ENCODE results near the gene RPTOR. TPM values are rescaled to one million over a fixed set of nuclear protein-coding genes. Genes with fewer than 3 reads are reported as not detected.

The RPTOR gene
- total RNA-seq, 3 donors from 2014 or later: 21.4 to 27.5 (median 23.6) TPM

DNA sequence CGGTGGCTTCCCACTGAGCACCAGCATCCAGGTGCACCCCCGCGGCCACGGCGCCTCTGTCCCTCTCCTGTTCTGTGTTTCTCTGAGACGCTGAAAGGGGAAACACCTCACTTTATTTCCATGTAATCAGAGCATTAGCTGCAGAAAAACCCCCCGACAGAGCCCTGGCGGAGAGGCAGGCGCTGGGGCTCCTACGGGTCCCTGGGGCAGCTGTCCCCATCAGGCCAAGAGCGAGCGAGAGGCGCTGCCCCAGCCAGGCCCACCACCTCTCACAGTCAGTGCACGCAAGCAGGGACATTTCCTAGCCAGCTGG lies 419.9 kb downstream of the RPTOR start:
- intact Hi-C loops (cut with DNase I; ENCODE audit: low total_unique reads): loop anchor here (10.0 kb wide), 1 partner anchor 550 kb away; the partner anchor contains the start of gene ENDOV
- peaks cover 0 to 8% of the 10 kb centered on the region in 2 donors for H3K27me3 ChIP-seq
- no peaks in the 10 kb centered on the region for H3K36me3 ChIP-seq
- H3K4me3 ChIP-seq: no peak overlapping the region
- H3K9me3 ChIP-seq: no peaks in the 10 kb centered on the region
- H3K4me1 ChIP-seq: peaks cover 5 to 11% of the 10 kb centered on the region in 2 donors
- no peak overlapping the region for H3K27ac ChIP-seq
- no peak for DNase-seq (ENCODE audit: low spot score in 2 of 2)
- TF ChIP-seq POLR2A (IDR thresholded peaks at IDR 0.05) (no peak), POLR2AphosphoS5 (IDR thresholded peaks at IDR 0.05) (no peak)
- TF ChIP-seq, protein P1, sequence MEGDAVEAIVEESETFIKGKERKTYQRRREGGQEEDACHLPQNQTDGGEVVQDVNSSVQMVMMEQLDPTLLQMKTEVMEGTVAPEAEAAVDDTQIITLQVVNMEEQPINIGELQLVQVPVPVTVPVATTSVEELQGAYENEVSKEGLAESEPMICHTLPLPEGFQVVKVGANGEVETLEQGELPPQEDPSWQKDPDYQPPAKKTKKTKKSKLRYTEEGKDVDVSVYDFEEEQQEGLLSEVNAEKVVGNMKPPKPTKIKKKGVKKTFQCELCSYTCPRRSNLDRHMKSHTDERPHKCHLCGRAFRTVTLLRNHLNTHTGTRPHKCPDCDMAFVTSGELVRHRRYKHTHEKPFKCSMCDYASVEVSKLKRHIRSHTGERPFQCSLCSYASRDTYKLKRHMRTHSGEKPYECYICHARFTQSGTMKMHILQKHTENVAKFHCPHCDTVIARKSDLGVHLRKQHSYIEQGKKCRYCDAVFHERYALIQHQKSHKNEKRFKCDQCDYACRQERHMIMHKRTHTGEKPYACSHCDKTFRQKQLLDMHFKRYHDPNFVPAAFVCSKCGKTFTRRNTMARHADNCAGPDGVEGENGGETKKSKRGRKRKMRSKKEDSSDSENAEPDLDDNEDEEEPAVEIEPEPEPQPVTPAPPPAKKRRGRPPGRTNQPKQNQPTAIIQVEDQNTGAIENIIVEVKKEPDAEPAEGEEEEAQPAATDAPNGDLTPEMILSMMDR (IDR thresholded peaks at IDR 0.05): no peak

DNA sequence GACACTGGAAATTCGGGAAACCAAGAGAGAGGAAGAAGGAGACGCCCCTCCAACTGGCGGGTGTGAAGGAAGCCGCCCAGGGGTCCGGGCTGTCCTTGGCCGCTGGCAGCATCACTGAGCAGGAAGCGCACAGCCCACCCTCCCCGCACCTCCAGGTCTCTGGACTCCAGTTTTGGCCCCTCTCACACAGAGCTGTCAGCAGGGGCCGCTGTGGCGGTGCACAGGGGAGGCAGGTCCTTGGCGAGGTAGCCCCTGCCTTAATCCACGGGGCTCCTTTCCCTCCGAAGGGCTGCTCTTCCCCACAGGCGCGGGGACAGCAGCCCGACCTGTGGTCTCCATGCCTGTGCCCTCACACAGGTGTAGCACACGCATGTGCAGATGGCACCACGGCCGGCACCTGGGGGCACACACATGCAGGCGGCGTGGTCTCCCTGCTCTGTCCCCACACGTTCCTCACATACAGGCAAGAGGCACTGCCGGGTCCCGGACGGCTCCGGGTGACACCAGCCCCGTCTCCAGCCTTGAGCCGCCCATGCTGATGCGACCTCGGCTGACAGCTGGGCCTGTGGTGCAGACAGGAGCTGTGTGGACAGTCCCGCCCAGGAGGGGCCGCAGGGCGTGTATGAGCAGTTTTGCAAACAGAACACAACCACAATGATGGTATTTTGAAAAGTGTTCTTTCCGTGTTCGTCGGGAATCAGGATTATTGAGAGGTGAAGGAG lies 420.4 kb downstream of the RPTOR start:
- Histone ChIP-seq H3K36me3 (no peaks in the 10 kb centered on the region), H3K27ac (no peak overlapping the region), H3K9me3 (no peaks in the 10 kb centered on the region), H3K27me3 (peaks cover 0 to 13% of the 10 kb centered on the region in 2 donors), H3K4me1 (peaks cover under 1 to 5% of the 10 kb centered on the region in 2 donors), H3K4me3 (no peak overlapping the region)
- intact Hi-C loops (cut with DNase I; ENCODE audit: low total_unique reads): loop anchor here (10.0 kb wide), 1 partner anchor 550 kb away; the partner anchor contains the start of gene ENDOV
- no peak for DNase-seq (ENCODE audit: low spot score in 2 of 2)
- TF ChIP-seq POLR2A (IDR thresholded peaks at IDR 0.05) (no peak), POLR2AphosphoS5 (IDR thresholded peaks at IDR 0.05) (no peak)
- TF ChIP-seq, protein P1 (IDR thresholded peaks at IDR 0.05): no peak

DNA sequence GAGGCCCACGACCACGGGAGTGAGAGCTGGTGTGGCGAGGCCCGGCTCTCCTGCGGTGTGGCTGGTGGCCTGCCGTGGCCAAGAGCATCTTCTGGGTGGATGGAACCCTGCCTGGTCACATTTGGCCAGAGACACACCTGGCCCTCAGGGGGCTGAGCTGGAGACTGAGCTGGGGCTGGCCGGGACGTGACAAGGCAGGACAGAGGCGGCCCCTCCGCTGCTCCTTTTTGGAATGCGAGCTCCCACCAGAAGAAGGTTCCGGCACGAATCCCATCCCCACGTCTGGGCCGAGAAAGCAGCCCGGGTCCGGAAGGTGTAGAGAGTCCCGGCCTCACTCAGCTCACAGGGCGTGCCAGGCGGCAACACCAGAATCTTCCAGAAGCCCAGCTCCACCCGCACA lies 421.0 kb downstream of the RPTOR start:
- Histone ChIP-seq H3K9me3 (no peaks in the 10 kb centered on the region), H3K36me3 (no peaks in the 10 kb centered on the region), H3K27ac (no peak overlapping the region), H3K4me3 (no peak overlapping the region), H3K27me3 (peaks cover 0 to 19% of the 10 kb centered on the region in 2 donors), H3K4me1 (peaks cover 0 to 3% of the 10 kb centered on the region in 2 donors)
- TF ChIP-seq POLR2A (IDR thresholded peaks at IDR 0.05) (no peak), POLR2AphosphoS5 (IDR thresholded peaks at IDR 0.05) (no peak)
- TF ChIP-seq, protein P1 (IDR thresholded peaks at IDR 0.05): no peak
- intact Hi-C loops (cut with DNase I; ENCODE audit: low total_unique reads): loop anchor here (10.0 kb wide), 1 partner anchor 551 kb away; the partner anchor contains the start of gene ENDOV
- no peak for DNase-seq (ENCODE audit: low spot score in 2 of 2)

DNA sequence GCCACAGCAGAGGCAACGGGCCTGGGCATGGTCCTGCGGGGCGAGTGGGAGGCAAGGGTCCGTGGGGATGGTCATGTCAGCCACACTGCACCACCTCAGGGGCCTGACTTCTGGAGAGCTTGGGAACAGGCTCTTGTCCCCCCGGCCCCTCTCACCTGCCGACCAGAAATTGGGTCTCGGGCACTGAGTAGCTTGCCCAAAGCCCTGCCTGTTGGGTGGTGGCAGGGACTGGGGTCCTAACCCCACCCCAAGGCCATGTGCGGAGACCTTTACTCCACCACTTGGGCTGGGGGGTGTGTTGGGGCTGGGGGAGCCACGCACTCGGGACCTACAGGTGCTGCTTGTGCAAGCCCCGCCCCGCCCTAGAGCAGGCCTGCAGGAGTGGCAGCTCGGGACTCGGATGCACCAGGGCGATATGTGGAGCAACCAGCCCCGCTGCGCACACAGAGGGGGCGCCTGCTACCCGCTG lies 422.8 kb downstream of the RPTOR start:
- DNase-seq (ENCODE audit: low spot score in 2 of 2): no peak
- intact Hi-C loops (cut with DNase I; ENCODE audit: low total_unique reads): loop anchor here (10.0 kb wide), 1 partner anchor 553 kb away; the partner anchor contains the start of gene ENDOV
- Histone ChIP-seq H3K27ac (no peak overlapping the region), H3K9me3 (no peaks in the 10 kb centered on the region), H3K4me1 (peaks cover 0 to 3% of the 10 kb centered on the region in 2 donors), H3K4me3 (no peak overlapping the region), H3K36me3 (no peaks in the 10 kb centered on the region), H3K27me3 (peaks cover 0 to 37% of the 10 kb centered on the region in 2 donors)
- TF ChIP-seq, protein P1 (IDR thresholded peaks at IDR 0.05): no peak
- TF ChIP-seq POLR2A (IDR thresholded peaks at IDR 0.05): no peak

DNA sequence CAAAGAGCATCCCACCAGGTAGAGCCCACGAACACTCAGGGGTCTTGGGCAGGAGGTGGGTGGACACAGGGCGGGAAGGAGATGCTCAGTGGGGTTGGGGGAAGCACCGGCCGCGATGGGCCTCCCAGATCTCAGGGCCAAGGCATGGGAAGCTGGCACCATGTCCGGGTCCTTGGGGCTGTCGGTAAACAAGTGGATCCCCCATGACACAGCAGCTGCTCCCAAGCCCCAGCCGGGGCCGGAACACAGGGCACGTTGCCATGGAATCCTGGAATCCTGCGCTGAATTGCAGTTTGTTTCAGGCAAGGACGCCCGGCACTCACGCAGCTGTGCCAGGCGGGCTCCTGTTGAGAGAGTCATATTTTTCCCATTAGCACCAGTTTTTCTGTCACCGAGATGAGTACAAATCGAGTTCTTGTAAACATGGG lies 424.0 kb downstream of the RPTOR start:
- Histone ChIP-seq H3K27ac (peak overlapping the region in 1 of 2 donors; percentile 48), H3K4me3 (peak overlapping the region in 1 of 3 donors; percentile 33)

More for the DNA sequence above, 424.0 kb downstream of the RPTOR start:
- intact Hi-C loops (cut with DNase I; ENCODE audit: low total_unique reads): loop anchor here (10.0 kb wide), 1 partner anchor 554 kb away; the partner anchor contains the start of gene ENDOV
- no peaks in the 10 kb centered on the region for H3K9me3 ChIP-seq
- H3K4me1 ChIP-seq: peaks cover 0 to 3% of the 10 kb centered on the region in 2 donors
- no peak for TF ChIP-seq POLR2A (IDR thresholded peaks at IDR 0.05)
- no peak for DNase-seq (ENCODE audit: low spot score in 2 of 2)
- H3K36me3 ChIP-seq: no peaks in the 10 kb centered on the region
- H3K27me3 ChIP-seq: peaks cover 0 to 37% of the 10 kb centered on the region in 2 donors
